SK-N-SH (cell line): ENCODE results near the gene ORC5. TPM values are rescaled to one million over a fixed set of nuclear protein-coding genes. Genes with fewer than 3 reads are reported as not detected.
A peak's percentile ranks its signal among the peaks of the same experiment; 100 is the strongest.

ENCODE experiments used
- CTCF ChIA-PET: fragments of 300-600, 350-600 bp; formaldehyde crosslinking; extraction: SDS; loops from one replicate; lab custom pipeline; 2021; lab: Yijun Ruan, JAX
- POLR2A ChIA-PET: fragments of 350-600 bp; sonication (Branson Sonifier 250); formaldehyde crosslinking; extraction: SDS; loops from one replicate; lab custom pipeline; 2020; ENCODE audit warnings: antibody characterized with exemption, inconsistent platforms; lab: Yijun Ruan, JAX
- DNase-seq: peaks from one replicate; pipeline ENCODE4 v3.0.0; 2012
- H2AFZ ChIP-seq: fragments of 200-600 bp; sonication (generic); 2 replicates; pipeline ENCODE4 v1.8.1; 2016; ENCODE audit warnings: antibody characterized with exemption, mild to moderate bottlenecking, low read depth
- H3F3A ChIP-seq: fragments of 200-600 bp; sonication (generic); replicated peaks from 2 replicates; pipeline ENCODE3; 2016; ENCODE audit warnings: antibody characterized with exemption, mild to moderate bottlenecking; ENCODE audit not compliant: insufficient read depth
- H3K27ac ChIP-seq, 2 experiments: fragments of 200-500 bp in 1 of 2; fragments of 200-600 bp in 1 of 2; sonication (Bioruptor generic) in 1 of 2; sonication (generic), shearing (Covaris generic) in 1 of 2; 2 replicates each; pipeline versions ENCODE4 v1.5.1 to v1.6.1; 2014 to 2016; ENCODE audit warnings: low read depth in 2 of 2, inconsistent platforms in 1 of 2, low read length in 1 of 2, mild to moderate bottlenecking in 1 of 2, mixed read lengths in 1 of 2
- H3K27me3 ChIP-seq: fragments of 200-600 bp; sonication (generic), shearing (Covaris generic); 2 replicates; pipeline ENCODE4 v1.6.1; 2016; ENCODE audit warnings: mixed run types; ENCODE audit not compliant: insufficient read depth
- H3K36me3 ChIP-seq, 2 experiments: fragments of 200-500 bp in 1 of 2; fragments of 200-600 bp in 1 of 2; sonication (Bioruptor generic) in 1 of 2; sonication (generic) in 1 of 2; replicated peaks in 1 of 2; 2 replicates each; pipeline versions ENCODE3 to v1.5.1; 2014 to 2016; ENCODE audit warnings: low read length in 1 of 2, mild to moderate bottlenecking in 1 of 2; ENCODE audit not compliant: insufficient read depth in 2 of 2, control insufficient read depth in 1 of 2
- H3K4me1 ChIP-seq, 2 experiments: fragments of 200-500 bp in 1 of 2; fragments of 200-600 bp in 1 of 2; sonication (Bioruptor generic) in 1 of 2; sonication (generic), shearing (Covaris generic) in 1 of 2; 2 replicates each; pipeline versions ENCODE4 v1.5.1 to v1.6.1; 2014 to 2016; ENCODE audit warnings: low read depth in 1 of 2, low read length in 1 of 2, mixed run types in 1 of 2; ENCODE audit not compliant: insufficient read depth in 2 of 2, control insufficient read depth in 1 of 2
- H3K4me2 ChIP-seq: fragments of 200-600 bp; sonication (generic), shearing (Covaris generic); 2 replicates; pipeline ENCODE4 v1.6.1; 2017; ENCODE audit warnings: mixed run types
- H3K4me3 ChIP-seq, 2 experiments: fragments of 200-500 bp in 1 of 2; fragments of 200-600 bp in 1 of 2; sonication (Bioruptor generic) in 1 of 2; sonication (generic), shearing (Covaris generic) in 1 of 2; 2 replicates each; pipeline versions ENCODE4 v1.5.1 to v1.8.1; 2014 to 2016; ENCODE audit warnings: low read depth in 2 of 2, inconsistent platforms in 1 of 2, low read length in 1 of 2, mild to moderate bottlenecking in 1 of 2, mixed read lengths in 1 of 2, moderate library complexity in 1 of 2
- H3K79me2 ChIP-seq: fragments of 200-600 bp; sonication (generic); 2 replicates; pipeline ENCODE4 v1.8.1; 2017; ENCODE audit warnings: mild to moderate bottlenecking; ENCODE audit not compliant: insufficient read depth
- H3K9ac ChIP-seq: fragments of 200-600 bp; sonication (generic); 2 replicates; pipeline ENCODE4 v1.6.1; 2017; ENCODE audit warnings: mixed run types
- H3K9me2 ChIP-seq: fragments of 200-600 bp; sonication (generic); 2 replicates; pipeline ENCODE4 v1.6.1; 2017; ENCODE audit warnings: mixed run types
- H3K9me3 ChIP-seq: fragments of 200-600 bp; sonication (generic); 2 replicates; pipeline ENCODE4 v1.6.1; 2017; ENCODE audit warnings: mixed run types, mild to moderate bottlenecking, moderate library complexity
- H4K20me1 ChIP-seq: fragments of 200-600 bp; sonication (generic); 2 replicates; pipeline ENCODE4 v1.6.1; 2017; ENCODE audit warnings: mild to moderate bottlenecking, mixed run types; ENCODE audit not compliant: insufficient read depth
- CHD2 ChIP-seq: fragments of 150-350 bp; IDR thresholded peaks from 2 replicates; pipeline ENCODE4 v1.6.1; 2018; ENCODE audit warnings: low read length; ENCODE audit not compliant: partially characterized antibody
- ELF1 ChIP-seq: IDR thresholded peaks from 2 replicates; pipeline ENCODE4 v1.4.0; 2012
- EP300 ChIP-seq, 2 experiments: IDR thresholded peaks; 2 replicates each; pipeline versions ENCODE4 v1.4.0 to v1.6.1; 2012; ENCODE audit warnings: borderline replicate concordance in 1 of 2, low read depth in 1 of 2, low read length in 1 of 2
- FOXJ3 ChIP-seq: sonication (generic); formaldehyde crosslinking; IDR thresholded peaks from 2 replicates; pipeline ENCODE4 v1.5.1; 2020; ENCODE audit warnings: mild to moderate bottlenecking, missing genetic modification reagents
- FOXM1 ChIP-seq: IDR thresholded peaks from 2 replicates; pipeline ENCODE4 v1.4.0; 2012; ENCODE audit warnings: low read depth, mild to moderate bottlenecking
- GABPA ChIP-seq: IDR thresholded peaks from 2 replicates; pipeline ENCODE4 v1.4.0; 2012; ENCODE audit warnings: low read depth, mild to moderate bottlenecking
- GATA2 ChIP-seq: sonication (generic); formaldehyde crosslinking; IDR thresholded peaks from 2 replicates; pipeline ENCODE4 v1.5.0; 2020; ENCODE audit warnings: mild to moderate bottlenecking, missing genetic modification reagents
- IRF3 ChIP-seq: fragments of 150-350 bp; IDR thresholded peaks from 2 replicates; pipeline ENCODE4 v1.6.1; 2016; ENCODE audit warnings: mild to moderate bottlenecking, low read depth, low read length
- MXI1 ChIP-seq: IDR thresholded peaks from 2 replicates; pipeline ENCODE4 v1.6.1; 2012; ENCODE audit warnings: mild to moderate bottlenecking, low read depth, low read length, improper control_type of control experiment
- NFIC ChIP-seq: IDR thresholded peaks from 2 replicates; pipeline ENCODE4 v1.4.0; 2012; ENCODE audit warnings: borderline replicate concordance
- NRF1 ChIP-seq: IDR thresholded peaks from 2 replicates; pipeline ENCODE4 v1.6.1; 2012; ENCODE audit warnings: low read depth, mild to moderate bottlenecking, low read length
- POLR2AphosphoS5 ChIP-seq: IDR thresholded peaks from 2 replicates; pipeline ENCODE4 v1.6.1; 2012; ENCODE audit warnings: low read depth, low read length
- RAD21 ChIP-seq: IDR thresholded peaks from 2 replicates; pipeline ENCODE4 v1.6.1; 2012; ENCODE audit warnings: mild to moderate bottlenecking, low read length
- RCOR1 ChIP-seq: fragments of 150-350 bp; IDR thresholded peaks from 2 replicates; pipeline ENCODE4 v1.6.1; 2017; ENCODE audit warnings: antibody characterized with exemption, low read length
- REST ChIP-seq: IDR thresholded peaks from 2 replicates; pipeline ENCODE4 v1.6.1; 2012; ENCODE audit warnings: mild to moderate bottlenecking, low read depth, low read length, moderate library complexity
- RFX5 ChIP-seq: IDR thresholded peaks from 2 replicates; pipeline ENCODE4 v1.6.1; 2012; ENCODE audit warnings: mild to moderate bottlenecking, improper control_type of control experiment, low read length
- RXRA ChIP-seq: IDR thresholded peaks from 2 replicates; pipeline ENCODE4 v1.4.0; 2012; ENCODE audit warnings: low read depth, mild to moderate bottlenecking, borderline replicate concordance
- SIN3A ChIP-seq: IDR thresholded peaks from 2 replicates; pipeline ENCODE4 v1.6.1; 2012; ENCODE audit warnings: low read depth, mild to moderate bottlenecking, low read length, moderate library complexity, borderline replicate concordance
- TAF1 ChIP-seq: IDR thresholded peaks from 2 replicates; pipeline ENCODE4 v1.6.1; 2012; ENCODE audit warnings: low read depth, mild to moderate bottlenecking, low read length, moderate library complexity, borderline replicate concordance
- WGBS: methylation state at CpG from one replicate; pipeline ENCODE4 v1.1.6; 2017; ENCODE audit warnings: low lambda C conversion rate; 5-methylcytosine and 5-hydroxymethylcytosine counted together
- polyA plus RNA-seq, 3 experiments: library from polyadenylated mRNA; depleted of rRNA; stranded (reverse); fragments of >200 nt; gene quantifications; 2 replicates each; pipeline ENCODE4 v1.2.3, GENCODE V29; 2012
- TF ChIP-seq, protein P1 (sequence below): IDR thresholded peaks from 2 replicates; pipeline ENCODE4 v1.4.0; 2012; ENCODE audit warnings: low read depth

Gene ORC5
- polyA plus RNA-seq, 1 of the 3 experiments (the other 2 are of a cell fraction), result 4.7 TPM

DNA sequence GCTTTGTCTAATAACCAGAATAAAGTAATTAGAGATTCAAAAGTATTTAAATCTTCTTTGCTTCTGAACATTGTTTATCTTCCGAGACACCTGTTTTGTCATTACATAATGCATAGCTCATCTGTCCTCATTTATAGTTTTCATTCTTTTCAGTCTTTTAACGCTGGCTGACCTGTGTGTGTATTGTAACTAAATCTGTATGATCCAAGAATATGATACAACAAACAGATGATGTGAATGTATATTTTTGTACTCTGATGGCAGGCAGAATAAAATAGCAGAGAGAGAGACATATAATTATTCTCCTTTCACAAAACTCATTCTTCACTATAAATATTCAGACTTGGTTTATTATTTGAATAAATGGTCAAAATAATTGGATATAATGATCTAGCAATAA lies 80.6 kb downstream of the ORC5 start:
- H3K27ac ChIP-seq, result peak overlapping the region in 1 of 2 experiments; percentile 89; a peak in 1 of 4 replicates
- no peaks in the 10 kb centered on the region for H3K79me2 ChIP-seq
- no peaks in the 10 kb centered on the region for H4K20me1 ChIP-seq
- H3K4me2 ChIP-seq, result no peak overlapping the region
- H3F3A ChIP-seq, result peaks cover 11% of the 10 kb centered on the region
- H3K9me3 ChIP-seq, result no peaks in the 10 kb centered on the region
- POLR2A ChIA-PET, result no interaction called here
- TF ChIP-seq SIN3A (no peak), POLR2AphosphoS5 (no peak), RAD21 (no peak), REST (no peak), FOXM1 (no peak), RXRA (no peak), NFIC (no peak), NRF1 (no peak), CHD2 (no peak), RCOR1 (no peak)
- TF ChIP-seq, protein P1, sequence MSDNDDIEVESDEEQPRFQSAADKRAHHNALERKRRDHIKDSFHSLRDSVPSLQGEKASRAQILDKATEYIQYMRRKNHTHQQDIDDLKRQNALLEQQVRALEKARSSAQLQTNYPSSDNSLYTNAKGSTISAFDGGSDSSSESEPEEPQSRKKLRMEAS, result no peak
- no peaks in the 10 kb centered on the region for H3K9me2 ChIP-seq
- DNase-seq, result no peak
- no peak overlapping the region for H3K4me3 ChIP-seq
- peaks cover 8 to 31% of the 10 kb centered on the region in 2 experiments; a peak in 3 of 4 replicates for H3K4me1 ChIP-seq
- H2AFZ ChIP-seq, result no peak overlapping the region
- CTCF ChIA-PET, result interaction anchor here (1.8 to 1.9 kb wide), 2 partner anchors 9 to 11 kb away, joined by 5 to 6 read pairs; no protein-coding TSS in a partner anchor
- no peaks in the 10 kb centered on the region for H3K27me3 ChIP-seq
- 94% methylated on average over 2 of the region's 2 CpGs for WGBS
- H3K9ac ChIP-seq, result no peak overlapping the region
- H3K36me3 ChIP-seq, result peaks cover 41 to 42% of the 10 kb centered on the region in 2 experiments

- no peaks in the 10 kb centered on the region for H3K79me2 ChIP-seq
- ChIA-PET CTCF (interaction anchor here (0.6 to 1.9 kb wide), 6 partner anchors 10 to 1207 kb away, joined by 3 to 6 read pairs (median 4); no protein-coding TSS in a partner anchor), POLR2A (no interaction called here)
- H3K27me3 ChIP-seq, result no peaks in the 10 kb centered on the region
- WGBS, result 76% methylated on average over 4 of the region's 4 CpGs
- DNase-seq, result peak; percentile 40
- H3K4me3 ChIP-seq, result no peak overlapping the region
- H3K4me1 ChIP-seq, result peaks cover 8 to 31% of the 10 kb centered on the region in 2 experiments; a peak in 3 of 4 replicates
- peaks cover 11% of the 10 kb centered on the region for H3F3A ChIP-seq
- no peak overlapping the region for H3K9ac ChIP-seq
- H2AFZ ChIP-seq, result no peak overlapping the region
- H3K27ac ChIP-seq, result peak overlapping the region in 1 of 2 experiments; percentile 89; a peak in 2 of 4 replicates
- H3K9me3 ChIP-seq, result no peaks in the 10 kb centered on the region
- H3K36me3 ChIP-seq, result peaks cover 40 to 41% of the 10 kb centered on the region in 2 experiments
- TF ChIP-seq TAF1 (no peak), RFX5 (peak; percentile 59; the same call in 1 of the 2 replicates), EP300 (IDR thresholded peaks at IDR 0.05; ENCODE audit: borderline replicate concordance in 1 of 2, low read depth in 1 of 2, low read length in 1 of 2) (peak in 1 of 2 experiments; percentile 76; a peak in 2 of 4 replicates), RCOR1 (peak; percentile 87; the same call in 1 of the 2 replicates), FOXJ3 (peak; percentile 91), MXI1 (peak; percentile 68; the same call in 1 of the 2 replicates), CHD2 (peak; percentile 36), GABPA (no peak), IRF3 (no peak), GATA2 (peak; percentile 86), ELF1 (no peak), FOXM1 (no peak), RAD21 (peak; percentile 37; the same call in 1 of the 2 replicates)
- TF ChIP-seq, all 33 proteins: peak for 8
- Histone ChIP-seq H4K20me1 (no peaks in the 10 kb centered on the region), H3K9me2 (no peaks in the 10 kb centered on the region), H3K4me2 (no peak overlapping the region)
Observed at GRCh38 chr7:104126411-104126841, 81.4 kb downstream of the ORC5 start.
